Right ventricle myocardium superior (tissue), 1 donor: ENCODE measurements around the gene SPX. TPM values are rescaled to one million over a fixed set of nuclear protein-coding genes. Genes with fewer than 3 reads are reported as not detected.

Experiments used
- ATAC-seq: fragments of 200-7000 bp; cut with Tn5 transposase; one replicate; pipeline ENCODE4 v1.9.1; 2020; ENCODE audit warnings: mild to moderate bottlenecking; ENCODE audit not compliant: poor library complexity
- DNase-seq: peaks from one replicate; pipeline ENCODE4 v3.0.0-alpha.2; 2020
- intact Hi-C: fragments of 100-400 bp; cut with DNase I; formaldehyde crosslinking; loops from one replicate; pipeline ENCODE4 v1.11.2; 2022
- long read RNA-seq: library from polyadenylated mRNA; unstranded; transcript quantifications from one replicate; pipeline ENCODE4 v2.0.0, GENCODE V29; 2021
- total RNA-seq: library from RNA; stranded (reverse); fragmentation: NEBNext Ultra II Directional; extraction: Animal tissue kit (Norgen Biotek cat#: 25700); gene quantifications from one replicate; pipeline ENCODE4 v1.2.1, GENCODE V29; 2021
- donor health status: DM: no; HTN: yes; CAD: no; lungs with severe emphysema.

SPX gene, protein sequence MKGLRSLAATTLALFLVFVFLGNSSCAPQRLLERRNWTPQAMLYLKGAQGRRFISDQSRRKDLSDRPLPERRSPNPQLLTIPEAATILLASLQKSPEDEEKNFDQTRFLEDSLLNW
- 11.0 TPM for total RNA-seq
- long read RNA-seq, transcript SPX-205 (3 exons, 1,687 nt) = minor isoform, 7 of 29 reads
- long read RNA-seq, transcript SPX-203 (3 exons, 1,826 nt) = major isoform, 19 of 29 reads
- long read RNA-seq, partial matches to known transcripts = 0 of 29 reads
- long read RNA-seq, other reads (novel, unspliced or antisense) = 3 of 29 reads

- intact Hi-C loops = no loop called here
- DNase-seq (no peak), ATAC-seq (no peak)
Measured at GRCh38 chr12:21526053-21526452, at the start of gene SPX. TSS of gene SPX (plus strand) at chr12:21526296. CDS start at chr12:21526473, 177 bp downstream.

GRCh38 chr12:21476949-21477348 is 49.1 kb upstream of the SPX start:
- DNase-seq (no peak), ATAC-seq (no peak)
- intact Hi-C loops = no loop called here

GRCh38 chr12:21478756-21479455 is 47.2 kb upstream of the SPX start:
- no peak for DNase-seq
- intact Hi-C loops = no loop called here
- no peak for ATAC-seq

- intact Hi-C loops = no loop called here
- DNase-seq (no peak), ATAC-seq (no peak)
Measured at GRCh38 chr12:21483531-21483930, 42.6 kb upstream of the SPX start.

GRCh38 chr12:21485998-21486397 is 40.1 kb upstream of the SPX start:
- ATAC-seq (no peak), DNase-seq (no peak)
- intact Hi-C loops = no loop called here

- ATAC-seq (no peak), DNase-seq (no peak)
- intact Hi-C loops = no loop called here
Measured at GRCh38 chr12:21499765-21500164, 26.3 kb upstream of the SPX start.

DNA sequence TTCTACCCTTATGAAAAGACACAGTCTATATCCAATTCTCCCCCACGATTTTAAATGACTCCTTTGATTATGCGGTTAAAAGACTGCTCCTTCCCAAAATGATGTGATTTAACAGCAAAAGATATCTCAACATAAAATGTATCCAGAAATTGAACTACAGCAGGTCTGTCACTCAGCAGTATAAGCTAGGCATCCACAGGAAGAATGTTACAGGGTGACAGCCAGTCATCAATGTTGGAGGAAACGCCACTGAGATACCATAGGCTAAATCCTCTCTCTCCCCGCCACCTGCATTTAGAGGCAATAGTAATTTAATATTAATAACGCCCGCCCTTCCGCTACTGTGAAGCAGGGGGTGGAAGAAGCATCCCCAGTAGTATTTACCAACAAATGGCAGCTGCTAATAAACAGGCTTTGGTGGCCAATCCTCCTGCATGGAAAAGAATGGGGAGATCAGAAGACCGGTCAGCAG is 25.3 kb upstream of the SPX start:
- ATAC-seq = peak; percentile 1
- DNase-seq = no peak
- intact Hi-C loops = no loop called here

DNA sequence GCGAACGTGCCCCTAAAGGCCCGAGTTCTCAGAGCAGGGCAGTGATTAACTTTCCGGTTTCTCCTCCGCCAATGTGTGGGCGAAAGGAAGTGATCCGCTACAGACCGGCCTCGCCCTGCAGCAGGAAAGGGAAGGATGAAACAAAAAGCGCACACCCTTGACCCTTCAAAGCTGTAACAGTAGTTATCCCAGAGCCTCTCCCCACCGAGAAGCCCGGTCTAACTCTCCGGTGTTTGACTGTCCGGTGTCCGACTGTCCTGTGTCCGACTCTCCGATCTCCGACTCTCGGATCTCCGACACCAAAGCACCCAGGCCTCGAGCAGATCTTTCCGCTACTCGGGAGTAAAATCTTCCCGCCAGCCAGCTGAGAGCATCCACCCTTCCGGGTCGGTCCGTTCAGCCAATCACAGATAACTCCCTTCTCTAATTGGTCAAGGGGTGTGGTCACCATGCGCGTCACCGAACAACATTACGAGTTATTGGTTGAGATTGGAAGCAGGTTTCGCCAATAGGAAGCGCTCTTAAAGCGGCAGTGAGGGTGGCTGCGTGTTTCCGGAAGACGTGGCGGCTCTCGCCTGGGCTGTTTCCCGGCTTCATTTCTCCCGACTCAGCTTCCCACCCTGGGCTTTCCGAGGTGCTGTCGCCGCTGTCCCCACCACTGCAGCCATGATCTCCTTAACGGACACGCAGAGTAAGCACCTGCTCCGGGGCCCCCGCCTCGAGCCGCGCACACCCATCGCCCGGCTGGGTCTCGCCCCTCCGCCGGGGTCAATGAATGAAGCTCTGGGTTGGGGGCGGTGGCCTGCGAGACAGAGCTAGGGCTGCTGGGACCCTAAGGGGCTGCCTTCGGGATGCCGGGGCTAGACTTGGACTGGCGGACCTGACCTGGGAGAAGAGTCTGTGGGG is 24.6 kb upstream of the SPX start, which contains the start of the genes GOLT1B and RECQL:
Gene GOLT1B (plus strand): TSS at position 532 of the 906 bp plus-strand sequence. CDS start 135 bp downstream, at position 667.
Gene RECQL (minus strand): TSS at position 378 of the 906 bp plus-strand sequence. CDS start 2,065 bp downstream, outside the sequence.
- intact Hi-C loops = no loop called here
- ATAC-seq (peak; percentile 99), DNase-seq (peak; percentile 92)

DNA sequence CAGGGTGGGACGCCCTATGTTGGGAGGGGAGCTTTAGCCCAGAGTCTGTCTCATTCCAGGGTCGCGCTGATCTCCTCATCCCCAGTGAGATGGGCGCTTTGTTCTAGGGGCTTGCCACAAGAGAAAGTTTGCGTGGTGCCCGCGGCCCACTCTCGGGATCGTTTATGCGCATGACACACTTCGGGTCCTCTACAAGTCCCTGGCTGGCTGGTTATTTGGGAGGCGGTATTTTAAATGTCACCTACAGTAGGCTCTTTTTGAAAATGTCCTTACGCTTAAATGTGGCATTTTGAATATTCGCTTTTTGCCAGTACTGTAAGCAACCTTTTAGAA is 24.0 kb upstream of the SPX start:
- intact Hi-C loops = no loop called here
- DNase-seq = no peak
- peak; percentile 19 for ATAC-seq

GRCh38 chr12:21502872-21503271 is 23.2 kb upstream of the SPX start:
- intact Hi-C loops = no loop called here
- no peak for DNase-seq
- ATAC-seq = no peak

GRCh38 chr12:21505888-21506287 is 20.2 kb upstream of the SPX start:
- intact Hi-C loops = no loop called here
- DNase-seq (no peak), ATAC-seq (no peak)

- DNase-seq (no peak), ATAC-seq (no peak)
- intact Hi-C loops = no loop called here
Measured at GRCh38 chr12:21507849-21508248, 18.2 kb upstream of the SPX start.

GRCh38 chr12:21509768-21510167 is 16.3 kb upstream of the SPX start:
- DNase-seq (no peak), ATAC-seq (no peak)
- intact Hi-C loops = loop anchor here (10.0 kb wide), 1 partner anchor 165 kb away; no protein-coding TSS in a partner anchor

DNA sequence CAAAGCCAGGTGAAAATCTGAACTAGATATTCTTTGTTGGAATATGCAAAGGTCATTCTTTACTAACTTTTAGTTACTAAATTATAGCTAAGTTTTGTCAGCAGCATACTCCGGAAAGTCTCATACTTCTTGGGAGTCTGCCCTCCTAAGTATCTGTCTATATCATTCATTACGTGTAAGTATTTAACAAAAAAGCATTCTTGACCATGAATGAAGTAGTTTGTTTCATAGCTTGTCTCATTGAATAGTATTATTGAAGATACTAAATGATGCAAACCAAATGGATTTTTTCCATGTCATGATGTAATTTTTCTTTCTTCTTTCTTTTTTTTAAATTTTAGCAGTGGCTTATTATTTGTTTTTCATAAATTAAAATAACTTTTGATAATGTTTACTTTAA is 9.8 kb upstream of the SPX start:
- ATAC-seq = no peak
- intact Hi-C loops = loop anchor here (10.0 kb wide), 1 partner anchor 159 kb away; no protein-coding TSS in a partner anchor

GRCh38 chr12:21518451-21518850 is 7.6 kb upstream of the SPX start:
- intact Hi-C loops = loop anchor here (10.0 kb wide), 1 partner anchor 156 kb away; no protein-coding TSS in a partner anchor
- no peak for ATAC-seq
- no peak for DNase-seq

More for the DNA sequence above, 9.8 kb upstream of the SPX start:
- DNase-seq = no peak

GRCh38 chr12:21521541-21521940 is 4.6 kb upstream of the SPX start:
- intact Hi-C loops = no loop called here
- no peak for ATAC-seq
- no peak for DNase-seq

- no peak for ATAC-seq
- intact Hi-C loops = no loop called here
- DNase-seq = no peak
Measured at GRCh38 chr12:21523148-21523547, 2.9 kb upstream of the SPX start.

- intact Hi-C loops = no loop called here
- ATAC-seq (no peak), DNase-seq (no peak)
Measured at GRCh38 chr12:21526721-21527345, 737 bp downstream of the SPX start.
